Mesendoderm (in vitro differentiated cells): ENCODE results near the gene ALS2.

Source experiments
- DNase-seq: peaks from one replicate; pipeline ENCODE4 v3.0.0; 2013
- H2AK5ac ChIP-seq: 2 replicates; pipeline ENCODE4 v1.6.1; 2013; ENCODE audit warnings: low read length, inconsistent platforms
- H2BK120ac ChIP-seq: 2 replicates; pipeline ENCODE4 v1.6.1; 2013; ENCODE audit warnings: low read depth, mild to moderate bottlenecking, low read length, moderate library complexity, mixed read lengths
- H2BK15ac ChIP-seq: replicated peaks from 2 replicates; pipeline ENCODE4 v1.6.1; 2013; ENCODE audit warnings: low read depth, mild to moderate bottlenecking, moderate library complexity
- H2BK5ac ChIP-seq: 2 replicates; pipeline ENCODE4 v1.6.1; 2013; ENCODE audit warnings: low read length, inconsistent platforms
- H3K18ac ChIP-seq: 2 replicates; pipeline ENCODE4 v1.6.1; 2013; ENCODE audit warnings: mild to moderate bottlenecking, low read length, mixed read lengths
- H3K23ac ChIP-seq: one replicate; pipeline ENCODE4 v1.6.1; 2013; ENCODE audit warnings: low read length
- H3K27ac ChIP-seq: 2 replicates; pipeline ENCODE4 v1.5.1; 2013; ENCODE audit warnings: low read depth, mild to moderate bottlenecking, inconsistent platforms, low read length, moderate library complexity
- H3K27me3 ChIP-seq: 2 replicates; pipeline ENCODE4 v1.6.1; 2013; ENCODE audit warnings: low read length, control low read depth, mild to moderate bottlenecking, inconsistent platforms; ENCODE audit not compliant: insufficient read depth, poor library complexity
- H3K36me3 ChIP-seq: 2 replicates; pipeline ENCODE4 v1.6.1; 2013; ENCODE audit warnings: low read length, inconsistent platforms; ENCODE audit not compliant: control insufficient read depth, insufficient read depth
- H3K4ac ChIP-seq: one replicate; pipeline ENCODE4 v1.6.1; 2013; ENCODE audit warnings: low read depth, mild to moderate bottlenecking, low read length, moderate library complexity
- H3K4me1 ChIP-seq: 2 replicates; pipeline ENCODE4 v1.6.1; 2013; ENCODE audit warnings: low read depth, low read length, inconsistent platforms; ENCODE audit not compliant: control insufficient read depth
- H3K4me2 ChIP-seq: 2 replicates; pipeline ENCODE4 v1.6.1; 2013; ENCODE audit warnings: low read length
- H3K4me3 ChIP-seq: 2 replicates; pipeline ENCODE4 v1.5.1; 2013; ENCODE audit warnings: mild to moderate bottlenecking, low read length
- H3K56ac ChIP-seq: one replicate; pipeline ENCODE4 v1.6.1; 2013; ENCODE audit warnings: low read length
- H3K79me1 ChIP-seq: 2 replicates; pipeline ENCODE4 v1.6.1; 2013; ENCODE audit warnings: low read length, inconsistent platforms
- H3K79me2 ChIP-seq: 2 replicates; pipeline ENCODE4 v1.6.1; 2013; ENCODE audit warnings: mild to moderate bottlenecking, low read length; ENCODE audit not compliant: control insufficient read depth, insufficient read depth
- H3K9ac ChIP-seq: 2 replicates; pipeline ENCODE4 v1.6.1; 2013; ENCODE audit warnings: low read length, inconsistent platforms
- H4K5ac ChIP-seq: one replicate; pipeline ENCODE4 v1.6.1; 2013; ENCODE audit warnings: low read length
- H4K8ac ChIP-seq: one replicate; pipeline ENCODE4 v1.6.1; 2013; ENCODE audit warnings: low read depth, mild to moderate bottlenecking, control low read depth, low read length, moderate library complexity
- WGBS: extraction: QIAGEN DNeasy Blood & Tissue Kit; methylation state at CpG from one replicate; pipeline ENCODE4 v1.1.7; 2013; ENCODE audit warnings: low lambda C conversion rate, missing lambda C conversion rate; ENCODE audit not compliant: insufficient coverage; ENCODE audit errors: extremely low coverage; 5-methylcytosine and 5-hydroxymethylcytosine counted together

The ALS2 gene

DNA sequence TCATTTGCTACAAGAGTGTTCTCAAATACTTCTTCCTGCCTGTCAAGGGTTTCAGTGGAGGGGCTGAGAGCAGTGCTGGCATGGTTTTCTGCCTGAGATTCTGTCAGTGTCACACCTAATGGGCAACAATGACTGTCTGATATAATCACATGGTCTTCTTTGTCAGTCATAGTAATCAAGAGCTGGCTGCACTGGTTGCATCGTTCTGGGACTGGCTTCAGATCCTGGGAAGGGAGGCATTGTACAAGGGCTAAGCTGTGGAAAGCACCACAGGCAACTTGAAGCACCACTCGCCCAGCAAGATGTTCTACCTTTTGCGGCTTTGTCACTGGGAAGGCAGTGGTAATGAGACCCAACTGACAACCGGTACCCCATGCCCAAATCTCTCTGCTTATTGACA is 19.6 kb downstream of the ALS2 start:
- H2AK5ac ChIP-seq = no peak overlapping the region
- no peak overlapping the region for H4K5ac ChIP-seq
- DNase-seq = no peak
- H3K18ac ChIP-seq = no peak overlapping the region
- no peaks in the 10 kb centered on the region for H3K79me1 ChIP-seq
- H3K36me3 ChIP-seq = peaks cover 6% of the 10 kb centered on the region
- H3K4me3 ChIP-seq = no peak overlapping the region
- WGBS = no CpG with 5 or more reads among the region's 4 CpGs
- H3K9ac ChIP-seq = no peak overlapping the region
- H3K4me1 ChIP-seq = no peaks in the 10 kb centered on the region
- H2BK15ac ChIP-seq = no peak overlapping the region
- H3K56ac ChIP-seq = no peak overlapping the region
- H2BK5ac ChIP-seq = no peak overlapping the region
- H3K79me2 ChIP-seq = no peaks in the 10 kb centered on the region
- H3K4me2 ChIP-seq = no peak overlapping the region
- no peak overlapping the region for H3K27ac ChIP-seq
- H3K23ac ChIP-seq = no peak overlapping the region
- no peak overlapping the region for H4K8ac ChIP-seq
- no peak overlapping the region for H3K4ac ChIP-seq
- H3K27me3 ChIP-seq = no peaks in the 10 kb centered on the region
- H2BK120ac ChIP-seq = no peak overlapping the region

DNA sequence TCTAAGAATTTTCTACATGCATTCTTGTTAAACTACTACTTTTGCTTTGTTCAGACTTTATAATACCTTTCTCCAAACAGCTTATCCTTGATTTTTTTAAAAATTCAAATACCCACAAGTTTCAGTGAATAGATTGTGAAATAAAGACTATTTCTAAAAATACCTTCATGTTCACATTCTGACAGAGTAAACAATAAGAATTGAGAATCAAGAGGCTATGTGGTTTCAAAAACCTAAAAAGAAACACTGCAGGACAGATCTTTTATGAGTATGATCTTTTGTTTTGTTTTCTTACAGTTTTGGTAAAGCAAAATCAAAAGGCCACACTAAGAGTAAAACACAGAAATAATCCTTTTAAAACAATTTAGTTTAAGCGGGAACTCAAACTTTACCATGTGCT is 21.2 kb downstream of the ALS2 start:
- Histone ChIP-seq H4K5ac (no peak overlapping the region), H3K36me3 (peaks cover 6% of the 10 kb centered on the region), H3K4me3 (no peak overlapping the region), H2AK5ac (no peak overlapping the region), H3K79me1 (no peaks in the 10 kb centered on the region), H3K4me1 (no peaks in the 10 kb centered on the region), H3K18ac (no peak overlapping the region), H3K4ac (no peak overlapping the region), H3K4me2 (no peak overlapping the region), H3K56ac (no peak overlapping the region), H4K8ac (no peak overlapping the region), H3K9ac (no peak overlapping the region), H3K23ac (no peak overlapping the region), H2BK5ac (no peak overlapping the region), H3K79me2 (no peaks in the 10 kb centered on the region), H2BK120ac (no peak overlapping the region), H3K27ac (no peak overlapping the region), H2BK15ac (no peak overlapping the region), H3K27me3 (no peaks in the 10 kb centered on the region)
- DNase-seq = no peak
- WGBS = no CpG with 5 or more reads among the region's 1 CpG

DNA sequence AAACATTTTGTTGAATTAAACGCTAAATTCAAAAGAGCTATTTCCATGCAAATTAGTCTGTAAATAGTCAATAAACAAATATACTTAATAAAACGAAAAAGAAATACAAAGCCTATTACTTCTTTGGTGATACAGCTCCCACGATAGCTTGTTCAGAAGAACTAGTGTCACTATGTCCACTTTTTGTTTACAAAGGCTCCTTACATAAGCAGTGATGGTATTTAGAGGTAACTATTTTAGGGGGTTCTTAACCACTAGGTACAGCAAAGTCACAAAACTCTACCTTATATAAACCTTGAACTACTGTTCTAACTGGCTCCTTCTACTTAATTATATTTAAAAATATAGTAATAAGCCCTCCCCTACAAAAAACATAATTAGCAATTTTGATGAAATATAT is 21.9 kb downstream of the ALS2 start:
- H3K79me1 ChIP-seq = no peaks in the 10 kb centered on the region
- no peak overlapping the region for H2AK5ac ChIP-seq
- DNase-seq = no peak
- H4K8ac ChIP-seq = no peak overlapping the region
- no peak overlapping the region for H3K18ac ChIP-seq
- H3K79me2 ChIP-seq = no peaks in the 10 kb centered on the region
- H4K5ac ChIP-seq = no peak overlapping the region
- H3K36me3 ChIP-seq = peaks cover 6% of the 10 kb centered on the region
- H3K27me3 ChIP-seq = no peaks in the 10 kb centered on the region
- no peak overlapping the region for H3K4ac ChIP-seq
- H2BK120ac ChIP-seq = no peak overlapping the region
- H3K4me2 ChIP-seq = no peak overlapping the region
- H3K9ac ChIP-seq = no peak overlapping the region
- H3K4me1 ChIP-seq = no peaks in the 10 kb centered on the region
- no peak overlapping the region for H2BK15ac ChIP-seq
- no peak overlapping the region for H3K27ac ChIP-seq
- no peak overlapping the region for H2BK5ac ChIP-seq
- no peak overlapping the region for H3K56ac ChIP-seq
- H3K23ac ChIP-seq = no peak overlapping the region
- WGBS = no CpG with 5 or more reads among the region's 3 CpGs
- no peak overlapping the region for H3K4me3 ChIP-seq

DNA sequence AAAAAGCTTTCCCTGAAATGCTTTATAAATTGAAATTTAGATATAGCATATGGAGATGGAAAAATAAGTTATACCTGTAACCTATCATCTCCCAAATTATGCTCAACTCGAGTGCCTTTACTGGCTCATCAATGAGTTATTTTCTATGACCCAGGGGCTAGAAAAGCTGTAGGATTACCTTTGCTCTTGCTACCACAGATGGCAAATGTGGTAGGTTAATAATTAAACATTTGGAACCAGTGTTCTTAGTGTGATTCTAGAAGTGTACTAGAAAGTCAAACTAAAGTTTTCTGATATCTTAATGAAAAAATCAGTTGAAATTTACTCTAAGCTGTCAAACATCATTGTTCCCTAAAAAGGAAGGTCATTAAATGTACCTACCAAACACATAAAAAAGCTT is 22.5 kb downstream of the ALS2 start:
- no peak overlapping the region for H2BK120ac ChIP-seq
- no CpG with 5 or more reads among the region's 1 CpG for WGBS
- H3K27ac ChIP-seq = no peak overlapping the region
- no peak overlapping the region for H3K56ac ChIP-seq
- no peak overlapping the region for H3K23ac ChIP-seq
- DNase-seq = no peak
- H3K79me1 ChIP-seq = no peaks in the 10 kb centered on the region
- no peak overlapping the region for H2BK5ac ChIP-seq
- H3K4me1 ChIP-seq = no peaks in the 10 kb centered on the region
- no peak overlapping the region for H3K9ac ChIP-seq
- no peak overlapping the region for H3K4ac ChIP-seq
- H3K4me3 ChIP-seq = no peak overlapping the region
- no peak overlapping the region for H4K8ac ChIP-seq
- H3K79me2 ChIP-seq = no peaks in the 10 kb centered on the region
- no peak overlapping the region for H3K18ac ChIP-seq
- H3K27me3 ChIP-seq = no peaks in the 10 kb centered on the region
- H3K36me3 ChIP-seq = peaks cover 6% of the 10 kb centered on the region
- no peak overlapping the region for H2AK5ac ChIP-seq
- H3K4me2 ChIP-seq = no peak overlapping the region
- no peak overlapping the region for H2BK15ac ChIP-seq
- H4K5ac ChIP-seq = no peak overlapping the region

DNA sequence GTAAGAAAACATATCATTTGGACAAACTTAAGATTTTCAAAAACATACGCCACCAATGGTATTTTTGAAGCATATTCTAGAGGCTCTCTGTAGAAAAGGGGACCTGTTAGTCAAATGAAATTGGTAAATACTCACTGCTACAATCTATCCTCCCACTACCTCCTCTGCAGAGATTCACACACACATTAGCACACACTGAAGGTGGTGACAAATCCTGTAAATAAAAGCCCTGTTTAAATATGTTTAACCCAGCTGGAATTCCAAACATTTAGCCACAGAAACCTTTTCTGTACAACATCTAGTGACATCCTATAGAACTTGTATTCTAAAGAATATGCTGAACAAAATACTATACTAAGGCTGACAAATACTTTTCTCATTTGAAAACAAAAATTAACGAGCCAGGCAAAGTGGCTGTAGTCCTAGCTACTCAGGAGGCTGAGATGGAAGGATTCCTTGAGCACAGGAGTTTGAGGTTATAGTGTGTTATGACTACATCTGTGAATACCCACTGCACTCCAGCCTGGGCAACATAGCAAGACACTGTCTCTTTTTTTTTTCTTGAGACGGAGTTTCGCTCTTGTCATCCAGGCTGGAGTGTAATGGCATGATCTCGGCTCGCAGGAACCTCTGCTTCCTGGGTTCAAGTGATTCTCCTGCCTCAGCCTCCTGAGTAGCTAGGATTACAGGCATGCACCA is 25.9 kb downstream of the ALS2 start:
- Histone ChIP-seq H3K79me1 (no peaks in the 10 kb centered on the region), H3K36me3 (peaks cover 2% of the 10 kb centered on the region), H3K27me3 (no peaks in the 10 kb centered on the region), H4K5ac (no peak overlapping the region), H3K79me2 (no peaks in the 10 kb centered on the region), H4K8ac (no peak overlapping the region), H3K23ac (no peak overlapping the region), H3K56ac (no peak overlapping the region), H3K4ac (no peak overlapping the region), H3K27ac (no peak overlapping the region), H2AK5ac (no peak overlapping the region), H3K9ac (no peak overlapping the region), H3K18ac (no peak overlapping the region), H2BK5ac (no peak overlapping the region), H3K4me3 (no peak overlapping the region), H3K4me2 (no peak overlapping the region), H2BK15ac (no peak overlapping the region), H2BK120ac (no peak overlapping the region), H3K4me1 (no peaks in the 10 kb centered on the region)
- no peak for DNase-seq
- WGBS = no CpG with 5 or more reads among the region's 6 CpGs

DNA sequence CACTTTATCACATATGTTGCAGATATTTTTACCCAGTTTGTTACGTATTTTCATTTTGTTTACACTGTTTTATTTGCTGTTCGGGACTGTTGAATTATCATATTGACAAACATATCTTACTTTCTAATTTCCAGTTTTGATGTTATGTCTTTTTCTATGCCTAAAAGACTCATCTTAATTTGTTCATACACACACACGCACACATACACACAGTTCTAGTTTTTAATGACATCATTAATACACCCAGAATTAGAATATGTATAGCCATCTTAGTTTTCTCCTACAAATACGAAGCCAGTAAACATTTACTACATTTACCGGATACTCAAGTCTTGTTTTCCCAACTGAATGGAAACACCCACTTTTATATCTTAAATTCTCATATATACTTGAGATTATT is 29.2 kb downstream of the ALS2 start:
- 100% methylated on average over 1 of the region's 5 CpGs for WGBS
- Histone ChIP-seq H2AK5ac (no peak overlapping the region), H3K18ac (no peak overlapping the region)

More for the DNA sequence above, 29.2 kb downstream of the ALS2 start:
- Histone ChIP-seq H3K27me3 (no peaks in the 10 kb centered on the region), H2BK120ac (no peak overlapping the region), H2BK15ac (no peak overlapping the region), H3K4me2 (no peak overlapping the region), H4K8ac (no peak overlapping the region), H3K9ac (no peak overlapping the region), H3K4me1 (no peaks in the 10 kb centered on the region), H3K79me1 (no peaks in the 10 kb centered on the region), H3K4ac (no peak overlapping the region), H4K5ac (no peak overlapping the region), H3K36me3 (peaks cover 2% of the 10 kb centered on the region), H3K23ac (no peak overlapping the region), H2BK5ac (no peak overlapping the region), H3K79me2 (no peaks in the 10 kb centered on the region), H3K4me3 (no peak overlapping the region), H3K27ac (no peak overlapping the region), H3K56ac (no peak overlapping the region)
- DNase-seq = no peak
